SK-N-MC (cell line): ENCODE data around the gene ATAD3C.

Source experiments
- DNase-seq: peaks from one replicate; pipeline ENCODE4 v3.0.0-alpha.2; 2011; ENCODE audit warnings: low read depth, low spot score
- H3K27ac ChIP-seq: fragments of 200-600 bp; sonication (generic); 2 replicates; pipeline ENCODE4 v1.5.1; 2016; ENCODE audit warnings: mixed run types
- H3K36me3 ChIP-seq: fragments of 200-600 bp; sonication (generic); 2 replicates; pipeline ENCODE4 v1.6.1; 2017; ENCODE audit warnings: antibody characterized with exemption, low read length, mixed read lengths; ENCODE audit not compliant: insufficient read depth
- H3K4me3 ChIP-seq: fragments of 200-600 bp; sonication (generic); 2 replicates; pipeline ENCODE4 v1.5.1; 2016
- H3K9ac ChIP-seq: fragments of 200-600 bp; sonication (generic); 2 replicates; pipeline ENCODE4 v1.8.0; 2017; ENCODE audit warnings: mixed run types, mixed read lengths; ENCODE audit not compliant: insufficient read length
- H3K9me3 ChIP-seq: fragments of 200-600 bp; sonication (generic); 2 replicates; pipeline ENCODE4 v1.6.1; 2017; ENCODE audit warnings: low read depth, mild to moderate bottlenecking, antibody characterized with exemption, low read length, moderate library complexity, mixed read lengths
- EZH2 ChIP-seq: fragments of 200-600 bp; sonication (generic); IDR thresholded peaks from one replicate; pipeline ENCODE4 v1.6.1; 2017; ENCODE audit warnings: antibody characterized with exemption
- FOXP2 ChIP-seq: optimal IDR thresholded peaks from 2 replicates; pipeline ENCODE3; 2011; ENCODE audit warnings: mild to moderate bottlenecking, moderate library complexity; ENCODE audit not compliant: insufficient read depth; ENCODE audit errors: extremely low read length, control extremely low read depth
- POLR2AphosphoS5 ChIP-seq: IDR thresholded peaks from 2 replicates; pipeline ENCODE4 v1.6.1; 2012; ENCODE audit warnings: mild to moderate bottlenecking, low read depth, low read length, borderline replicate concordance

The ATAD3C gene

GRCh38 chr1:1418464-1419362, 30.8 kb upstream of the ATAD3C start:
- no peak overlapping the region for H3K27ac ChIP-seq
- H3K36me3 ChIP-seq, result no peaks in the 10 kb centered on the region
- no peak for DNase-seq
- TF ChIP-seq POLR2AphosphoS5 (no peak), EZH2 (no peak), FOXP2 (no peak)
- no peaks in the 10 kb centered on the region for H3K9me3 ChIP-seq
- no peak overlapping the region for H3K4me3 ChIP-seq
- H3K9ac ChIP-seq, result no peak overlapping the region

- H3K4me3 ChIP-seq, result no peak overlapping the region
- TF ChIP-seq EZH2, result no peak
- no peak for TF ChIP-seq FOXP2
- no peak overlapping the region for H3K27ac ChIP-seq
- no peak for DNase-seq
- no peaks in the 10 kb centered on the region for H3K9me3 ChIP-seq
- H3K36me3 ChIP-seq, result no peaks in the 10 kb centered on the region
- H3K9ac ChIP-seq, result no peak overlapping the region
These were observed 30.1 kb upstream of the ATAD3C start for GRCh38 chr1:1419363-1419812.

GRCh38 chr1:1419813-1420653, 29.5 kb upstream of the ATAD3C start:
- DNase-seq, result no peak
- Histone ChIP-seq H3K9ac (no peak overlapping the region), H3K4me3 (no peak overlapping the region), H3K27ac (no peak overlapping the region), H3K36me3 (no peaks in the 10 kb centered on the region), H3K9me3 (no peaks in the 10 kb centered on the region)
- TF ChIP-seq POLR2AphosphoS5 (no peak), FOXP2 (no peak), EZH2 (no peak)

- Histone ChIP-seq H3K9me3 (no peaks in the 10 kb centered on the region), H3K27ac (no peak overlapping the region), H3K9ac (no peak overlapping the region), H3K4me3 (no peak overlapping the region), H3K36me3 (no peaks in the 10 kb centered on the region)
- TF ChIP-seq EZH2 (no peak), FOXP2 (no peak), POLR2AphosphoS5 (no peak)
- no peak for DNase-seq
These were observed 28.8 kb upstream of the ATAD3C start for GRCh38 chr1:1420654-1421141.

- H3K36me3 ChIP-seq, result no peaks in the 10 kb centered on the region
- H3K27ac ChIP-seq, result no peak within 1 kb of the TSS
- DNase-seq, result no peak
- no peak within 1 kb of the TSS for H3K9ac ChIP-seq
- H3K4me3 ChIP-seq, result no peak within 1 kb of the TSS
- H3K9me3 ChIP-seq, result no peaks in the 10 kb centered on the region
- TF ChIP-seq EZH2, result no peak
- TF ChIP-seq FOXP2, result no peak
- no peak for TF ChIP-seq POLR2AphosphoS5
These were observed 28.2 kb upstream of the ATAD3C start, which contains the start of gene ANKRD65 for GRCh38 chr1:1421147-1421906. TSS of gene ANKRD65 (minus strand) at chr1:1421276. CDS start at chr1:1421005, 271 bp downstream.

- Histone ChIP-seq H3K9ac (no peak overlapping the region), H3K4me3 (no peak overlapping the region), H3K9me3 (no peaks in the 10 kb centered on the region), H3K36me3 (no peaks in the 10 kb centered on the region), H3K27ac (no peak overlapping the region)
- no peak for TF ChIP-seq POLR2AphosphoS5
- no peak for TF ChIP-seq FOXP2
- TF ChIP-seq EZH2, result no peak
- no peak for DNase-seq
These were observed 27.5 kb upstream of the ATAD3C start for GRCh38 chr1:1421907-1422464.

GRCh38 chr1:1422465-1423244, 26.8 kb upstream of the ATAD3C start:
- TF ChIP-seq EZH2 (no peak), POLR2AphosphoS5 (no peak)
- no peak for DNase-seq
- H3K27ac ChIP-seq, result no peak overlapping the region
- H3K4me3 ChIP-seq, result no peak overlapping the region
- H3K9me3 ChIP-seq, result no peaks in the 10 kb centered on the region
- H3K36me3 ChIP-seq, result no peaks in the 10 kb centered on the region
- H3K9ac ChIP-seq, result no peak overlapping the region
